GM21367 (cell line): ENCODE measurements around the gene REEP2.

Experiments
- ATAC-seq: cut with Tn5 transposase; IDR thresholded peaks from one replicate; pipeline ENCODE4 v1.9.1; 2021; ENCODE audit not compliant: unreplicated experiment

REEP2 gene

GRCh38 chr5:138495351-138495750 is 56.5 kb downstream of the REEP2 start:
- ATAC-seq: no peak
